Muscle layer of colon (tissue), 2 donors: ENCODE measurements around the gene FOXA2.
"Not testable (repeated sequence)": the region's sequence is repeated elsewhere in the genome, so short reads cannot be mapped to it uniquely, and the experiment has no call there.

Experiments
- H3K27ac ChIP-seq: one replicate; pipeline ENCODE4 v1.7.0; 2013; ENCODE audit warnings: low read depth, mild to moderate bottlenecking, low read length, moderate library complexity
- H3K27me3 ChIP-seq, 2 donors: one replicate each; pipeline ENCODE4 v1.7.0; 2013; ENCODE audit warnings: low read length in 2 of 2, mild to moderate bottlenecking in 2 of 2; ENCODE audit not compliant: insufficient read depth in 2 of 2, control insufficient read depth in 1 of 2
- H3K36me3 ChIP-seq: one replicate; pipeline ENCODE4 v1.7.0; 2013; ENCODE audit warnings: mild to moderate bottlenecking, low read length; ENCODE audit not compliant: insufficient read depth
- H3K4me1 ChIP-seq: one replicate; pipeline ENCODE4 v1.7.0; 2013; ENCODE audit warnings: mild to moderate bottlenecking, low read length; ENCODE audit not compliant: insufficient read depth
- H3K4me3 ChIP-seq, 2 donors: one replicate each; pipeline ENCODE4 v1.7.0; 2013; ENCODE audit warnings: low read length in 2 of 2, low read depth in 1 of 2, mild to moderate bottlenecking in 1 of 2, moderate library complexity in 1 of 2
- H3K9ac ChIP-seq: one replicate; pipeline ENCODE4 v1.7.0; 2013; ENCODE audit warnings: low read length
- H3K9me3 ChIP-seq: one replicate; pipeline ENCODE4 v1.7.0; 2013; ENCODE audit warnings: mild to moderate bottlenecking, low read length
- donor health status: abdominal sarcoma.
- donor health status: Adenocarcinoma of cecum.

Gene FOXA2

DNA sequence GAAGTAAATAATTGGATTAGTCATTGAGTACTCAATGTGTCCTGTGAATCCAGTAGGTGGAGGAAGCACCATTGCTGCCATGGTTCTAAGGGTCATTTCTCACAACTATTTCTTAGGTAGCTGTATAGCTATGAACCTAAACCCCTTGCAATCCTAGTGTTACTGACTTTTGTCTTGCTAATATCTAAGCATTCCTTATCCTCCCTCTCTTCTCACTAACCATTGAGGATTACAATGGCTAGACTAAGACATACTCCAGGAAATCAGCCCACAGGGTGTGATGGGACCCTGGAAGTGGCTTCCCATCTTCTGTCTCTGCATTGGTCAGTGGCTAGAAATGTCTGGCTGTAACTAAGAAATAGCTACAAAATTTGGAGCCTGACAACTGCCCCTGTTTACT, 27.3 kb upstream of the FOXA2 start:
- Histone ChIP-seq H3K27ac (no peak overlapping the region), H3K9ac (no peak overlapping the region), H3K4me3 (no peak overlapping the region), H3K4me1 (no peaks in the 10 kb centered on the region), H3K9me3 (no peaks in the 10 kb centered on the region), H3K36me3 (no peaks in the 10 kb centered on the region), H3K27me3 (no peaks in the 10 kb centered on the region)

DNA sequence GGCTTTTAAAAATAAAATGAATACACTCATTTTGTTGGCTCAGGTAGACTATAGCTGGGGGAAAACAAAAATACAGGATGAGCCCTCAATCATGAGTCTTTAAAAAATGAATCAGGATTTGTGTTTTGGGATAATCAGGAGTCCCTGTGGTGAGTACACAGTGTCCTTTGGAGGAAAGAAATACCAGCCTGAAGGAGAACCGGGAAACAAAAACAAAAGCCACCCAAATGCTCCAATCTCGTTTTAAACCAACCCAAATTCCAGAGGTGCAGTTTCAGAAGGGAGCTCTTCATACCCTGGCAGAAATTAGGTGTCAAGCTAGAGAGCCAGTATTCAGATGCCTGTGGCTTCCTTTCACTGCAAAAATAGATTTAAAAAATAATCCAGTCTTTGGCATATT, 23.3 kb upstream of the FOXA2 start:
- Histone ChIP-seq H3K4me3 (no peak overlapping the region), H3K27me3 (no peaks in the 10 kb centered on the region), H3K27ac (no peak overlapping the region), H3K9me3 (no peaks in the 10 kb centered on the region), H3K4me1 (no peaks in the 10 kb centered on the region), H3K9ac (no peak overlapping the region), H3K36me3 (no peaks in the 10 kb centered on the region)

DNA sequence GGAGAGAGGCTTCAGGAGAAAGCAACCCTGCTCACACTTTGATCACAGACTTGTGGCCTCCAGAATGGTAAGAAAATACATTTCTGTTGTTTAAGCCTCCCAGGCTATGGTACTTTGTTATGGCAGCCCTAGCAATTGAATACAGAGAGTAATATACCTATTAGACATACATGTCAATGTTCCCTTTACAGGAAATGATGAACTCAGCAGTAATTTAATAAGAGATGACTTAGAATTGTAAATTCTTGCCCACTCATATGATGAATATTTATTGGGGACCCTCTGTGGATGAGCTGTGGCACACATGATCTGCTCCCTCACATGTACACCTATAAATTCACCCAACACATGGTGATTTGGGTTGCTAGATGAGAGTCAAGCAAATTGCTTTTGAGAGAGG, 20.4 kb upstream of the FOXA2 start:
- Histone ChIP-seq H3K27me3 (no peaks in the 10 kb centered on the region), H3K9ac (no peak overlapping the region), H3K36me3 (no peaks in the 10 kb centered on the region), H3K4me1 (no peaks in the 10 kb centered on the region), H3K27ac (no peak overlapping the region), H3K4me3 (no peak overlapping the region), H3K9me3 (no peaks in the 10 kb centered on the region)

DNA sequence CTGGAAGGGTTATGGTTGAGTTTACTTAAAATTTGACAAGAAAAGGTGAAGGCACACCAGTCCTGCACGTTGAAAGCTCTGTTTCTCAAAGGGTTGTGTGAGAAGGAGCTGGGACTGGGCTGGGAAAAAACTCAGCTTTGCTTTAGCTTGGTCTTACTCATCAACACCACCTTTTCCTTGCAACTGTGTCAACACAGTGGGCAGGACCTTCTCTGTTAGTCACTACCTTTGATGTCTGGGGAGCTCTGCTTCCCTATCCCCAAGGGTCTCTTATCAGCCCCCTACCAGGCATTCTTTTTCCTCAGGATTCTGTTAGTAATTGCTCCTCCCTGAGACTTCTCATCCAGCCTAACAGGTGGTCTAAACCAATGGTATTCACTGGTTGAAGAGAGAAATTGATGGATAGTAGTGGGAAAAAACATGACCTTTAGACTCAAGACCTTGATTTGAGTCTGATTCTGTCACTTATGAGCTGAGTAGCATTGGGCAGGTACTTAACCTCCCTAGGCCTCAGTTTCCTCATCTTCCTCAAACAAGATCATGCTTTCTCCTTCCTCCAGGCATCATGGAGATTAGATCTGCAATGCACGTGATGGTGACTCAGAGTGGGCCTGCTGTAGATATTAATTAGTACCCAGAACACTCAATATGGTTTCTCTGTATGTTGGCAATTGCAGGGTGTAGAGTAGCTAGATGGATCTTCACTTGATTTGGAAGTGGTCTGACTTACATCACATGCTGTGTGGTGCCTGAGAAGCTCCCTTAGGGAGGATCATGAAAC, 17.2 kb upstream of the FOXA2 start:
- no peaks in the 10 kb centered on the region for H3K27me3 ChIP-seq
- no peaks in the 10 kb centered on the region for H3K9me3 ChIP-seq
- H3K4me3 ChIP-seq = no peak overlapping the region
- H3K27ac ChIP-seq = no peak overlapping the region
- H3K9ac ChIP-seq = no peak overlapping the region
- no peaks in the 10 kb centered on the region for H3K4me1 ChIP-seq
- H3K36me3 ChIP-seq = no peaks in the 10 kb centered on the region

DNA sequence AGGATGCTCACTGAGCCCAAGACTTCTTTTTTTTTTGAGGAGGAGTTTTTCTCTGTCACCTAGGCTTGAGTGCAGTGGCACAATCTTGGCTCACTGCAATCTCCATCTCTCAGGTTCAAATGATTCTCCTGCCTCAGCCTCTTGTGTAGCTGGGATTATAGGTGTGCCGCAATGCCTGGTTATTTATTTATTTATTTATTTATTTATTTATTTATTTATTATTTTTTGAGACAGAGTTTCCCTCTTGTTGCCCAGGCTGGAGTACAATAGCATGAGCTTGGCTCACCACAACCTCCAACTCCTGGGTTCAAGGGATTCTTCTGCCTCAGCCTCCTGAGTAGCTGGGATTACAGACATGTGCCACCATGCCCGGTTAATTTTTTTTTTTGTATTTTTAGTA, 14.9 kb upstream of the FOXA2 start:
- not testable (repeated sequence) for H3K9ac ChIP-seq, H3K4me3 ChIP-seq, H3K36me3 ChIP-seq, H3K4me1 ChIP-seq, H3K27me3 ChIP-seq, H3K9me3 ChIP-seq, H3K27ac ChIP-seq

DNA sequence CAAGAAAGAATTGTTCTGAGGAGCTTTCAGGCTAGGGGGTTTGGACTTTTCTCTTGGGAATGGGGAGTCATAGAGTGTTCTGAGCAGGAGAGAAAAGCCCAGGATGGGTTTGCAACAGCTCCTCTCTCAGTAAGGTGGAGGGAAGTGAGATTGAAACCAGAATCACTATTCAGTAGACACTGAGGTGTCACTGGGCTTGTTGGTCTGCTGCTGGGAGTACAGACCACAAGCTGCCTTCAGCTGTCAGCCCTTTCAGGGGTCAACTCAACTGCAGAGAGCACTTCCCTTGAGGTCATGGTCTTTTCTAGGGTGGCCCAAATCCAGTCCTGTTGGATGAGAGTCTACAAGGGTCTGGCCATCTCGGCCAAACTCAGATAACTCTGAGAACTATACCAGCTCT, 12.9 kb upstream of the FOXA2 start:
- Histone ChIP-seq H3K27ac (no peak overlapping the region), H3K4me3 (no peak overlapping the region), H3K9me3 (no peaks in the 10 kb centered on the region), H3K9ac (no peak overlapping the region), H3K36me3 (no peaks in the 10 kb centered on the region), H3K27me3 (no peaks in the 10 kb centered on the region), H3K4me1 (no peaks in the 10 kb centered on the region)

DNA sequence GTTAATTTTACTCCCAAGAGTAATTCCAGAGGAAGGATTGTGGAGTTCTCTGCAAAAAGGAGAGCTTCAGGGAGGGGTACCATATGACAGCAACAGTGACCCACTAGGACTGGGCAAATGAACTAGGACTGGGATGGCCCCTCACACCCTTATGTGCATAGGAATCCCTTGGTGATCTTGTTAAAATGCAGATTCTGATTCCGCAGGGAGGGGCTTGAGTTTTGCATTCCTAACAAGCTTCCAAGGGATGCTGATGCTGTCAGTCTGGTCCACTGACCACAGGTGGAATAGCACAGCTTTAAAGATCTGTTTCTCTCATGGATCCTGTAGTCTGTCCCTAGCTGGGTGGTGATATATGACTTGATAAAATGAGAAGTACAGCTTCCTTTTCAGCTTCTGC, 6.3 kb upstream of the FOXA2 start:
- Histone ChIP-seq H3K4me1 (no peaks in the 10 kb centered on the region), H3K36me3 (no peaks in the 10 kb centered on the region), H3K9me3 (no peaks in the 10 kb centered on the region), H3K27me3 (peaks cover 25 to 33% of the 10 kb centered on the region in 2 donors), H3K27ac (no peak overlapping the region), H3K9ac (no peak overlapping the region), H3K4me3 (no peak overlapping the region)

DNA sequence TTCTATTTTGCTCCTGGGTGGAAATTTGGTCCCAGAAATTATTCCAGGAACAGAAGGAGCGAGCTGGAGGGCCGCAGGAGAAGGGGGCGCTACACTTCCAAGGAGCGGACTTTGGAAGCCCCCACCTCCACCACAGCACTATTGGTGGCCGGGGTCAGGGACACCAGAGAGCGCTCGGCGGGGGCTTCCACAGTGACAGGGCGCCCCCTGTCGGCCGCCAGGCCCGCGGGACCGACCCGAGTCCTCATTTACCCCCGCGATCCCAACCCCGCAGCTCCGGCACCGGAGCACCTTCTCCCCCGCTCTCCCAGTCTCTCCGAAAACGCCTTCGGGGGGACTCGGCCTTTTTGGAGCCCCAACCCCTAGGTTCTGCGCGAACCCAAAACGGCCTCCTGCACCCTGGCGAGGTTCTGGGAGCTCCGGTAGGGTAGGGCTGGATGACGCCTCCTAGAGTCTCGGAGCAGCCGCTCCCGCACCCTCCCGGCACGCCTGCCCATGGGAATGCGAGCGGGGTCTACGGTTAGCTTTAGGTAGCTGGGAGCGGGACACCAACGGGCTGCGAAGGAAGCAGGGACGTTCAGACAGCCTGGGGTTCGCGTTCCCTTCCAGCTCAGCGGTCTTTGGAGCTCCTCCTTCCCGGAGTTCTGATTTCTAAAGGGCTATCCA, 2.4 kb upstream of the FOXA2 start:
- H3K4me1 ChIP-seq = peaks cover 4% of the 10 kb centered on the region
- no peak overlapping the region for H3K9ac ChIP-seq
- no peak overlapping the region for H3K4me3 ChIP-seq
- H3K36me3 ChIP-seq = no peaks in the 10 kb centered on the region
- no peaks in the 10 kb centered on the region for H3K9me3 ChIP-seq
- H3K27me3 ChIP-seq = peaks cover 33 to 66% of the 10 kb centered on the region in 2 donors
- no peak overlapping the region for H3K27ac ChIP-seq

DNA sequence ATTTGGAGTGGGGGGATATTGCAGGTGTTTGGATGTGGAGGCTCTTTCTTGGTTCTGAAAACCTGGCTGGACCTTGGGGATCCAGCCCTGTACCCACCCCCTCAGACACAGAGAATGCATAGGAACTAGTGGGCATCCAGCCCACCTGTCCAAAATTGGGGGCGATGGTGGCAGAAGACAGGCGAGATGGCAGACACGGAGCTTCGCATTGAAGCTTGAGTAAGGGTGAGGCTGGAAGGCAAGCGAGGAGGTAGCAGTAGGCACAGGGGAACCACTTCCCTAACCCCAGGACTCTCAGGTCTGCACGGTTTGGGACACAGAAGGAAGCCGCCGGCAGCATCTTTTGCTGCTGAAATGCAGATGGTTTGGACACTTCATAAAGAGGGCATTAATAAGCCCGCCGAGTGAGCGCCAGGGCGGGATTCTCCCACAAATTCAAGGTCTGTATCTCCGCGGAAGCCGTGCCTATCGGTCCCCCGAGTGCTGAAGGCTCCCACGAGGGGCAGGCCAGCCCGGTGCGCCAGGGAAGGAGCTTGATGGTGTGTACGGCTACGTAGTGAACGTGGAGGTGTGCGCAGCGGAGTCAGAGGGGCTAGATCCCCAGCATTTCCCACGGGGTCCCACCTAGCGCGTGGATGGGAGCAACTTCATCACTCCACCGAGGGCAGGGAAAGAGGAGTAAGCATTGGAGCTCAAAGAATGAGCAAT, 1.6 kb upstream of the FOXA2 start:
- Histone ChIP-seq H3K4me3 (no peak overlapping the region), H3K4me1 (peaks cover 4% of the 10 kb centered on the region), H3K36me3 (no peaks in the 10 kb centered on the region), H3K9ac (no peak overlapping the region), H3K9me3 (no peaks in the 10 kb centered on the region), H3K27ac (no peak overlapping the region), H3K27me3 (peaks cover 33 to 72% of the 10 kb centered on the region in 2 donors)

DNA sequence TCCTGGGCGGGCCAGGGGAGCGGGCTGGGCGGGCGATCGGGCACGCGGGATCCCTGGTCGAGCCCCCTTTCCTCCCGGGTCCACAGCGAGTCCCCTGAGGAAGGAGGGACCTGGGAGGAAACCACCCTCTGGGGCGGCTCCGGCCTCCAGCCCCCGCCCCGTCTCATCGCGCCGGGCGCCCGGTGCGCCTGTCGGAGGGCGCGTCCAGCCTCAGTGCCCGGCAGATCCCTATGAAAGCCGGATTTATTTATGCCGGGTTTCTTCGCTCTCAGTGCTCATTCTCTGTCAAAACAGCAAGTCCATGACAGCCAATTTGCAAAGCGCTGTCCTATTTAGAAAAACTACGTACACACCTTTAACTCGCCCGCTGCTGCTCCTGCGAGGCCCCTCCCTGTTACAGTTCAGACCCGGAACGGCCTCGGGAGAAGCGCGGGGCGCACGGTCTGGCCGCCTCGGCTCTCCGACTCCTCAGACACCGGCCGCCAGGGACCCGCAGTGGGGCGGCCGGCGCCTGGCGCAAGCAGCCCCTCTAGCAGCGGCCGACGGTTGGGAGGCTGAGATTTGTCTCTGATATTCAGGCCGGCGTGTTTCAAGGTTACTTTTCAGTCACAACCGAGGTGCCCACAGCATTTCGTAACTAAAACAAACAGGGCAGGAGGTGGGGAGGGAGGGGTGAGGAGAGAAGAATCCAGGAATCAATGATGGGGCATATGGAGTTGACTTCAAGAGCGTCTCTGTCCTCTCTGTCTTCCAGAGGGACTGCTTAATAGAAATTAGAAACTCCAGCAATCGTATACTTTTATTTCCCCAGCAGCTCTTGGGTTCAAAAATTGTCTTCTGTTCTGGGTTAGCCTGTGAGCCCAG, 782 bp upstream of the FOXA2 start:
- peaks cover 4% of the 10 kb centered on the region for H3K4me1 ChIP-seq
- H3K9me3 ChIP-seq = no peaks in the 10 kb centered on the region
- H3K27me3 ChIP-seq = peaks cover 34 to 72% of the 10 kb centered on the region in 2 donors
- no peak overlapping the region for H3K9ac ChIP-seq
- no peaks in the 10 kb centered on the region for H3K36me3 ChIP-seq
- no peak overlapping the region for H3K4me3 ChIP-seq
- no peak overlapping the region for H3K27ac ChIP-seq
